Natural killer cell treated with Interleukin-12 subunit alpha and Interleukin-12 subunit beta and Interleukin-15 and Interleukin-18, amount 100 ng/mL, for 72 hours (primary cell): ENCODE measurements around the gene CLEC4G. TPM values are rescaled to one million over a fixed set of nuclear protein-coding genes. Genes with fewer than 3 reads are reported as not detected.
"Not testable (repeated sequence)": the region's sequence is repeated elsewhere in the genome, so short reads cannot be mapped to it uniquely, and the experiment has no call there.

Experiments used
- ATAC-seq, 2 donors: fragments of 150-1000 bp; cut with Tn5 transposase in 1 of 2; sonication (Bioruptor Pico), chemical (Tn5 transposase) in 1 of 2; 2 replicates each; pipeline ENCODE4 v1.10.0; 2021
- DNase-seq: peaks from one replicate; pipeline ENCODE4 v3.0.0; 2022; ENCODE audit warnings: low spot score
- H3K27ac Mint-ChIP-seq, 2 donors: 1 replicate in 1 of 2; 2 replicates in 1 of 2; pipeline ENCODE4 v1.8.0; 2022; ENCODE audit warnings: mixed read lengths in 2 of 2, mild to moderate bottlenecking in 1 of 2, moderate library complexity in 1 of 2
- H3K27me3 Mint-ChIP-seq, 2 donors: 1 replicate in 1 of 2; 2 replicates in 1 of 2; pipeline ENCODE4 v1.8.0; 2022; ENCODE audit warnings: mixed read lengths in 2 of 2
- H3K36me3 Mint-ChIP-seq: one replicate; pipeline ENCODE4 v1.8.0; 2022; ENCODE audit warnings: mixed read lengths
- H3K4me1 Mint-ChIP-seq, 2 donors: 1 replicate in 1 of 2; 2 replicates in 1 of 2; pipeline ENCODE4 v1.8.0; 2022; ENCODE audit warnings: low read depth in 2 of 2, mixed read lengths in 2 of 2, mild to moderate bottlenecking in 1 of 2
- H3K4me3 Mint-ChIP-seq: one replicate; pipeline ENCODE4 v1.8.0; 2022; ENCODE audit warnings: mixed read lengths
- H3K9me3 Mint-ChIP-seq: 2 replicates; pipeline ENCODE4 v1.8.0; 2022; ENCODE audit warnings: mixed read lengths
- total RNA-seq, 2 donors: library from RNA; stranded (reverse); gene quantifications; one replicate each; pipeline ENCODE4 v1.2.3, GENCODE V29; 2022

Gene CLEC4G
- total RNA-seq = not detected

GRCh38 chr19:7732045-7732444, at the start of gene CLEC4G:
TSS of gene CLEC4G (minus strand) at chr19:7732110. CDS start at chr19:7732102, 8 bp downstream.
- Mint-ChIP-seq H3K36me3 (no peaks in the 10 kb centered on the region), H3K4me3 (no peak within 1 kb of the TSS), H3K27ac (no peak within 1 kb of the TSS), H3K4me1 (peaks cover 0 to 3% of the 10 kb centered on the region in 2 donors), H3K9me3 (no peaks in the 10 kb centered on the region), H3K27me3 (peaks cover 44 to 56% of the 10 kb centered on the region in 2 donors)
- ATAC-seq (peak in 1 of 2 donors; percentile 7), DNase-seq (no peak)

- ATAC-seq = no peak
- Mint-ChIP-seq H3K9me3 (no peaks in the 10 kb centered on the region), H3K27me3 (peaks cover 33 to 59% of the 10 kb centered on the region in 2 donors), H3K27ac (no peak overlapping the region), H3K4me3 (no peak overlapping the region), H3K4me1 (peaks cover 0 to 4% of the 10 kb centered on the region in 2 donors), H3K36me3 (peaks cover 4% of the 10 kb centered on the region)
- DNase-seq = no peak
Measured at GRCh38 chr19:7781157-7781556, 49.2 kb upstream of the CLEC4G start.

GRCh38 chr19:7779631-7780486, 47.9 kb upstream of the CLEC4G start:
- H3K4me1 Mint-ChIP-seq = peaks cover 0 to 6% of the 10 kb centered on the region in 2 donors
- peaks cover 40 to 50% of the 10 kb centered on the region in 2 donors for H3K27me3 Mint-ChIP-seq
- ATAC-seq (no peak), DNase-seq (no peak)
- H3K36me3 Mint-ChIP-seq = peaks cover 2% of the 10 kb centered on the region
- no peak overlapping the region for H3K4me3 Mint-ChIP-seq
- no peaks in the 10 kb centered on the region for H3K9me3 Mint-ChIP-seq
- H3K27ac Mint-ChIP-seq = no peak overlapping the region

- peaks cover 28 to 32% of the 10 kb centered on the region in 2 donors for H3K27me3 Mint-ChIP-seq
- no peaks in the 10 kb centered on the region for H3K9me3 Mint-ChIP-seq
- no peaks in the 10 kb centered on the region for H3K36me3 Mint-ChIP-seq
- peaks cover 1 to 2% of the 10 kb centered on the region in 2 donors for H3K4me1 Mint-ChIP-seq
- H3K27ac Mint-ChIP-seq = no peak overlapping the region
- ATAC-seq = no peak
- H3K4me3 Mint-ChIP-seq = no peak overlapping the region
- DNase-seq = no peak
Measured at GRCh38 chr19:7778081-7778480, 46.2 kb upstream of the CLEC4G start.

- no peak for ATAC-seq
- H3K36me3 Mint-ChIP-seq = no peaks in the 10 kb centered on the region
- H3K4me3 Mint-ChIP-seq = no peak overlapping the region
- peaks cover 24 to 26% of the 10 kb centered on the region in 2 donors for H3K27me3 Mint-ChIP-seq
- peak overlapping the region in 1 of 2 donors; percentile 35 for H3K27ac Mint-ChIP-seq
- DNase-seq = no peak
- no peaks in the 10 kb centered on the region for H3K9me3 Mint-ChIP-seq
- H3K4me1 Mint-ChIP-seq = peaks cover 19 to 20% of the 10 kb centered on the region in 2 donors
Measured at GRCh38 chr19:7775761-7776160, 43.9 kb upstream of the CLEC4G start.

- peaks cover 19 to 20% of the 10 kb centered on the region in 2 donors for H3K4me1 Mint-ChIP-seq
- DNase-seq (no peak), ATAC-seq (no peak)
- no peaks in the 10 kb centered on the region for H3K36me3 Mint-ChIP-seq
- H3K9me3 Mint-ChIP-seq = no peaks in the 10 kb centered on the region
- no peak overlapping the region for H3K27ac Mint-ChIP-seq
- no peak overlapping the region for H3K4me3 Mint-ChIP-seq
- H3K27me3 Mint-ChIP-seq = peaks cover 25 to 29% of the 10 kb centered on the region in 2 donors
Measured at GRCh38 chr19:7773841-7774240, 41.9 kb upstream of the CLEC4G start.

GRCh38 chr19:7772752-7773291, 40.9 kb upstream of the CLEC4G start:
- H3K4me3 Mint-ChIP-seq = peak overlapping the region; percentile 57
- H3K27me3 Mint-ChIP-seq = peaks cover 25 to 29% of the 10 kb centered on the region in 2 donors
- peak; percentile 79 for DNase-seq
- H3K4me1 Mint-ChIP-seq = peaks cover 19 to 20% of the 10 kb centered on the region in 2 donors
- ATAC-seq = peak; percentile 98 to 99
- H3K36me3 Mint-ChIP-seq = no peaks in the 10 kb centered on the region
- H3K27ac Mint-ChIP-seq = peak overlapping the region; percentile 17 to 33
- H3K9me3 Mint-ChIP-seq = no peaks in the 10 kb centered on the region

GRCh38 chr19:7771072-7771471, 39.2 kb upstream of the CLEC4G start:
- Mint-ChIP-seq H3K27ac (peak overlapping the region in 1 of 2 donors; percentile 17), H3K9me3 (no peaks in the 10 kb centered on the region), H3K4me3 (no peak overlapping the region), H3K4me1 (peaks cover 19 to 20% of the 10 kb centered on the region in 2 donors), H3K36me3 (no peaks in the 10 kb centered on the region), H3K27me3 (peaks cover 25 to 32% of the 10 kb centered on the region in 2 donors)
- ATAC-seq = no peak
- DNase-seq = no peak

- no peak overlapping the region for H3K4me3 Mint-ChIP-seq
- DNase-seq (no peak), ATAC-seq (no peak)
- peaks cover 18 to 19% of the 10 kb centered on the region in 2 donors for H3K4me1 Mint-ChIP-seq
- H3K36me3 Mint-ChIP-seq = no peaks in the 10 kb centered on the region
- no peak overlapping the region for H3K27ac Mint-ChIP-seq
- H3K27me3 Mint-ChIP-seq = peaks cover 24 to 25% of the 10 kb centered on the region in 2 donors
- H3K9me3 Mint-ChIP-seq = no peaks in the 10 kb centered on the region
Measured at GRCh38 chr19:7769171-7769570, 37.3 kb upstream of the CLEC4G start.

- ATAC-seq (no peak), DNase-seq (no peak)
- peaks cover 12% of the 10 kb centered on the region in 2 donors for H3K4me1 Mint-ChIP-seq
- no peaks in the 10 kb centered on the region for H3K36me3 Mint-ChIP-seq
- peaks cover 31 to 37% of the 10 kb centered on the region in 2 donors for H3K27me3 Mint-ChIP-seq
- no peaks in the 10 kb centered on the region for H3K9me3 Mint-ChIP-seq
- no peak overlapping the region for H3K4me3 Mint-ChIP-seq
- no peak overlapping the region for H3K27ac Mint-ChIP-seq
Measured at GRCh38 chr19:7767487-7767886, 35.6 kb upstream of the CLEC4G start.

- peaks cover 4% of the 10 kb centered on the region in 2 donors for H3K4me1 Mint-ChIP-seq
- H3K9me3 Mint-ChIP-seq = no peaks in the 10 kb centered on the region
- no peak overlapping the region for H3K4me3 Mint-ChIP-seq
- DNase-seq = no peak
- ATAC-seq = no peak
- H3K27ac Mint-ChIP-seq = no peak overlapping the region
- H3K27me3 Mint-ChIP-seq = peaks cover 29 to 38% of the 10 kb centered on the region in 2 donors
- H3K36me3 Mint-ChIP-seq = no peaks in the 10 kb centered on the region
Measured at GRCh38 chr19:7766535-7766934, 34.6 kb upstream of the CLEC4G start.

- H3K4me3 Mint-ChIP-seq, H3K4me1 Mint-ChIP-seq, DNase-seq, H3K9me3 Mint-ChIP-seq, H3K27ac Mint-ChIP-seq, H3K36me3 Mint-ChIP-seq: not testable (repeated sequence)
- peaks cover 25 to 32% of the 10 kb centered on the region in 2 donors for H3K27me3 Mint-ChIP-seq
- ATAC-seq = peak in 1 of 2 donors; percentile 31
Measured at GRCh38 chr19:7765043-7765442, 33.1 kb upstream of the CLEC4G start.

GRCh38 chr19:7764157-7764556, 32.2 kb upstream of the CLEC4G start:
- H3K27ac Mint-ChIP-seq, DNase-seq, ATAC-seq, H3K36me3 Mint-ChIP-seq, H3K9me3 Mint-ChIP-seq, H3K4me1 Mint-ChIP-seq, H3K4me3 Mint-ChIP-seq: not testable (repeated sequence)
- H3K27me3 Mint-ChIP-seq = peaks cover 25% of the 10 kb centered on the region in 2 donors

GRCh38 chr19:7763696-7764095, 31.8 kb upstream of the CLEC4G start:
- Mint-ChIP-seq H3K27me3 (peaks cover 23 to 25% of the 10 kb centered on the region in 2 donors), H3K36me3 (peaks cover 13% of the 10 kb centered on the region), H3K9me3 (peaks cover 8% of the 10 kb centered on the region), H3K4me3 (no peak overlapping the region), H3K4me1 (no peaks in the 10 kb centered on the region), H3K27ac (no peak overlapping the region)
- ATAC-seq (peak in 1 of 2 donors; percentile 10), DNase-seq (no peak)
